K562 (cell line): ENCODE data around the gene PAQR4. TPM values are rescaled to one million over a fixed set of nuclear protein-coding genes. Genes with fewer than 3 reads are reported as not detected.

Experiments used
- ADNP ChIP-seq: fragments of 200-800 bp; sonication (Bioruptor generic); IDR thresholded peaks from 2 replicates; pipeline ENCODE4 v1.6.1; 2016; ENCODE audit warnings: missing genetic modification characterization, missing compliant biosample characterization
- CEBPB ChIP-seq: fragments of 450-650 bp; IDR thresholded peaks from 2 replicates; pipeline ENCODE4 v1.6.1; 2016; ENCODE audit warnings: missing genetic modification characterization, missing compliant biosample characterization
- CHD4 ChIP-seq: fragments of 200-600 bp; sonication (generic); IDR thresholded peaks from 3 replicates; pipeline ENCODE4 v1.6.1; 2012; ENCODE audit warnings: low read depth, mild to moderate bottlenecking, mixed read lengths, low read length, inconsistent platforms; ENCODE audit not compliant: insufficient read depth, insufficient replicate concordance, poor library complexity, severe bottlenecking
- CREM ChIP-seq: IDR thresholded peaks from 2 replicates; pipeline ENCODE4 v1.6.1; 2014; ENCODE audit warnings: antibody characterized with exemption, low read depth
- CTBP1 ChIP-seq: fragments of 450-650 bp; IDR thresholded peaks from 2 replicates; pipeline ENCODE4 v1.6.1; 2016; ENCODE audit warnings: borderline replicate concordance
- FOXA1 ChIP-seq: fragments of 450-650 bp; IDR thresholded peaks from 2 replicates; pipeline ENCODE4 v1.6.1; 2016; ENCODE audit warnings: mild to moderate bottlenecking, borderline replicate concordance
- FOXJ3 ChIP-seq: sonication (generic); formaldehyde crosslinking; IDR thresholded peaks from 2 replicates; pipeline ENCODE4 v1.4.0; 2020; ENCODE audit warnings: mild to moderate bottlenecking, missing genetic modification reagents
- HOXB6 ChIP-seq: fragments of 250-450 bp; sonication (Bioruptor Pico); IDR thresholded peaks from 2 replicates; pipeline ENCODE4 v1.5.1; 2022; ENCODE audit warnings: mild to moderate bottlenecking, borderline replicate concordance
- ILK ChIP-seq: fragments of 450-650 bp; IDR thresholded peaks from 2 replicates; pipeline ENCODE4 v1.6.1; 2016; ENCODE audit warnings: missing genetic modification characterization, low read depth, mild to moderate bottlenecking, missing compliant biosample characterization, moderate library complexity, borderline replicate concordance
- JUNB ChIP-seq: fragments of 450-650 bp; formaldehyde crosslinking; conservative IDR thresholded peaks from 2 replicates; pipeline ENCODE4 v1.4.0; 2020; ENCODE audit warnings: mild to moderate bottlenecking
- KDM1A ChIP-seq, 2 experiments: fragments of 450-650 bp; IDR thresholded peaks; 2 replicates each; pipeline ENCODE4 v1.6.1; 2016; ENCODE audit warnings: mild to moderate bottlenecking in 2 of 2
- KDM2B ChIP-seq: fragments of 250-450 bp; sonication (Bioruptor Pico); IDR thresholded peaks from 2 replicates; pipeline ENCODE4 v1.8.0; 2021; ENCODE audit warnings: mild to moderate bottlenecking, moderate library complexity
- RB1 ChIP-seq: fragments of 450-650 bp; IDR thresholded peaks from 2 replicates; pipeline ENCODE4 v1.6.1; 2017; ENCODE audit warnings: low read depth, mild to moderate bottlenecking
- RHOXF2B ChIP-seq: fragments of 250-450 bp; sonication (Bioruptor Pico); conservative IDR thresholded peaks from 2 replicates; pipeline ENCODE4 v1.5.1; 2021
- SAP30 ChIP-seq: fragments of 200-600 bp; sonication (generic); IDR thresholded peaks from 2 replicates; pipeline ENCODE4 v1.6.1; 2012; ENCODE audit warnings: borderline replicate concordance, low read depth, mild to moderate bottlenecking, moderate library complexity, low read length, control low read depth, inconsistent platforms; ENCODE audit not compliant: insufficient read depth, poor library complexity, severe bottlenecking
- SMAD3 ChIP-seq: fragments of 450-650 bp; formaldehyde crosslinking; conservative IDR thresholded peaks from 2 replicates; pipeline ENCODE4 v1.4.0; 2020; ENCODE audit warnings: mild to moderate bottlenecking
- SMARCA4 ChIP-seq: fragments of 450-650 bp; IDR thresholded peaks from 2 replicates; pipeline ENCODE4 v1.6.1; 2016
- SMARCE1 ChIP-seq: fragments of 450-650 bp; IDR thresholded peaks from 2 replicates; pipeline ENCODE4 v1.7.1; 2016; ENCODE audit warnings: mild to moderate bottlenecking
- SREBF2 ChIP-seq: sonication (generic); formaldehyde crosslinking; IDR thresholded peaks from 2 replicates; pipeline ENCODE4 v1.4.0; 2020; ENCODE audit warnings: mild to moderate bottlenecking, missing genetic modification reagents
- ZNF12 ChIP-seq: sonication (generic); formaldehyde crosslinking; IDR thresholded peaks from 2 replicates; pipeline ENCODE4 v1.4.0; 2020; ENCODE audit warnings: mild to moderate bottlenecking, missing genetic modification reagents
- polyA plus RNA-seq, 8 experiments: library from polyadenylated mRNA; depleted of rRNA in 4 of 8; stranded (reverse) in 5 of 8; unstranded in 3 of 8; fragments of >200 nt; fragmentation: Nextera tagmentation in 2 of 8; fragmentation: Illumina TruSeq in 1 of 8; extraction: Ambion mirVana in 2 of 8; extraction: Trizol in 1 of 8; gene quantifications; 2 replicates each; pipeline versions ENCODE4 v1.2.1 to v1.2.3, GENCODE V29; 2011 to 2014; ENCODE audit warnings: inconsistent platforms in 1 of 8, missing spikeins in 1 of 8
- total RNA-seq, 7 experiments: library from RNA; depleted of rRNA in 6 of 7; stranded (reverse); fragments of >200 nt in 6 of 7; fragmentation: Illumina TruSeq in 2 of 7; extraction: Trizol in 2 of 7; gene quantifications; 2 replicates each; pipeline versions ENCODE4 v1.2.1 to v1.2.3, GENCODE V29; 2011 to 2021; ENCODE audit warnings: low replicate concordance in 1 of 7
- TF ChIP-seq, protein P1 (sequence below): fragments of 450-650 bp; formaldehyde crosslinking; IDR thresholded peaks from 2 replicates; pipeline ENCODE4 v1.4.0; 2022; ENCODE audit warnings: missing genetic modification characterization
- TF ChIP-seq, protein P2 (sequence below): sonication (generic); formaldehyde crosslinking; IDR thresholded peaks from 2 replicates; pipeline ENCODE4 v1.8.0; 2022; ENCODE audit warnings: mild to moderate bottlenecking, missing genetic modification reagents
- TF ChIP-seq, protein P3 (sequence below): fragments of 250-450 bp; sonication (Bioruptor Pico); IDR thresholded peaks from 2 replicates; pipeline ENCODE4 v1.4.0; 2020; ENCODE audit warnings: mild to moderate bottlenecking, moderate library complexity, borderline replicate concordance

The PAQR4 gene
- total and polyA plus RNA-seq, 9 of the 15 experiments (the other 6 are each of a cell fraction or from before 2014, with no cell fraction given), result 0.62 to 40.4 (median 19.5) TPM

DNA sequence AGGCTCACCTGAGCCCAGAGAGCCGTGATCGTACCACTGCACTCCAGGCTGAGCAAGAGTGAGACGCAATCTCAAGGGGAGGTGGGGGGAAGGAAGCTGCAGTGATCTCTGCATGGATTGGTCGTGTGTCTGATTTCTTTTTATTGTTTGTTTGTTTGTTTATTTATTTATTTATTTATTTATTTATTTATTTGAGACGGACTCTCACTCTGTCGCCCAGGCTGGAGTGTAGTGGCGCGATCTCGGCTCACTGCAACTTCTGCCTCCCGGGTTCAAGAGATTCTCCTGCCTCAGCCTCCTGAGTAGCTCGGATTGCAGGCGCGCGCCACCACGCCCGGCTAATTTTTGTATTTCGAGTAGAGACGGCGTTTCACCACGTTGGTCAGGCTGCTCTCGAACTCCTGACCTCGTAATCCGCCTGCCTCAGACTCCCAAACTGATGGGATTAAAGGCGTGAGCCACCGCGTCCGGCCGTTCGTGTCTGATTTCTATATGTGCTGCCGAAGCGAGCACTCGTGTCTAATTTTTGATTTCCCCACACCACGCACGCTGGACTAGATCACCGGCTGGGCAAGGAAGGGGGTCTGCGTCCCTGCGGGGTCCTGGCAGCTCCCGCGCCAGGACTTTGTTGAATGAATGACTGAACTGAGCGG, 50.6 kb downstream of the PAQR4 start (continued):
- no peak for TF ChIP-seq HOXB6 (CRISPR knock-in tag)
- TF ChIP-seq SMARCA4, result 0 out of 2 replicates have a peak, but pooled peaks have one; percentile 20
- no peak for TF ChIP-seq ILK (tag)
- TF ChIP-seq CREM, result no peak
- TF ChIP-seq RHOXF2B (CRISPR knock-in tag), result no peak
- TF ChIP-seq FOXJ3 (CRISPR knock-in tag), result no peak
- TF ChIP-seq, protein P1, sequence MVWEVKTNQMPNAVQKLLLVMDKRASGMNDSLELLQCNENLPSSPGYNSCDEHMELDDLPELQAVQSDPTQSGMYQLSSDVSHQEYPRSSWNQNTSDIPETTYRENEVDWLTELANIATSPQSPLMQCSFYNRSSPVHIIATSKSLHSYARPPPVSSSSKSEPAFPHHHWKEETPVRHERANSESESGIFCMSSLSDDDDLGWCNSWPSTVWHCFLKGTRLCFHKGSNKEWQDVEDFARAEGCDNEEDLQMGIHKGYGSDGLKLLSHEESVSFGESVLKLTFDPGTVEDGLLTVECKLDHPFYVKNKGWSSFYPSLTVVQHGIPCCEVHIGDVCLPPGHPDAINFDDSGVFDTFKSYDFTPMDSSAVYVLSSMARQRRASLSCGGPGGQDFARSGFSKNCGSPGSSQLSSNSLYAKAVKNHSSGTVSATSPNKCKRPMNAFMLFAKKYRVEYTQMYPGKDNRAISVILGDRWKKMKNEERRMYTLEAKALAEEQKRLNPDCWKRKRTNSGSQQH (CRISPR knock-in tag), result peak; percentile 93
- TF ChIP-seq JUNB (CRISPR knock-in tag), result no peak
- TF ChIP-seq SREBF2 (CRISPR knock-in tag), result no peak
- no peak for TF ChIP-seq ZNF12 (CRISPR knock-in tag)
- TF ChIP-seq SMAD3 (CRISPR knock-in tag), result no peak
- TF ChIP-seq ADNP (tag), result no peak
- TF ChIP-seq, protein P2, sequence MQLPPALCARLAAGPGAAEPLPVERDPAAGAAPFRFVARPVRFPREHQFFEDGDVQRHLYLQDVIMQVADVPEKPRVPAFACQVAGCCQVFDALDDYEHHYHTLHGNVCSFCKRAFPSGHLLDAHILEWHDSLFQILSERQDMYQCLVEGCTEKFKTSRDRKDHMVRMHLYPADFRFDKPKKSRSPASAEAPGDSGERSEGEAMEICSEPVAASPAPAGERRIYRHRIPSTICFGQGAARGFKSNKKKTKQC (CRISPR knock-in tag), result no peak
- 0 out of 4 replicates have a peak, but pooled peaks have one; percentile 18 to 21 for TF ChIP-seq KDM1A (IDR thresholded peaks at IDR 0.05)
- no peak for TF ChIP-seq CHD4
- TF ChIP-seq SAP30, result peak; percentile 39
- TF ChIP-seq, protein P3, sequence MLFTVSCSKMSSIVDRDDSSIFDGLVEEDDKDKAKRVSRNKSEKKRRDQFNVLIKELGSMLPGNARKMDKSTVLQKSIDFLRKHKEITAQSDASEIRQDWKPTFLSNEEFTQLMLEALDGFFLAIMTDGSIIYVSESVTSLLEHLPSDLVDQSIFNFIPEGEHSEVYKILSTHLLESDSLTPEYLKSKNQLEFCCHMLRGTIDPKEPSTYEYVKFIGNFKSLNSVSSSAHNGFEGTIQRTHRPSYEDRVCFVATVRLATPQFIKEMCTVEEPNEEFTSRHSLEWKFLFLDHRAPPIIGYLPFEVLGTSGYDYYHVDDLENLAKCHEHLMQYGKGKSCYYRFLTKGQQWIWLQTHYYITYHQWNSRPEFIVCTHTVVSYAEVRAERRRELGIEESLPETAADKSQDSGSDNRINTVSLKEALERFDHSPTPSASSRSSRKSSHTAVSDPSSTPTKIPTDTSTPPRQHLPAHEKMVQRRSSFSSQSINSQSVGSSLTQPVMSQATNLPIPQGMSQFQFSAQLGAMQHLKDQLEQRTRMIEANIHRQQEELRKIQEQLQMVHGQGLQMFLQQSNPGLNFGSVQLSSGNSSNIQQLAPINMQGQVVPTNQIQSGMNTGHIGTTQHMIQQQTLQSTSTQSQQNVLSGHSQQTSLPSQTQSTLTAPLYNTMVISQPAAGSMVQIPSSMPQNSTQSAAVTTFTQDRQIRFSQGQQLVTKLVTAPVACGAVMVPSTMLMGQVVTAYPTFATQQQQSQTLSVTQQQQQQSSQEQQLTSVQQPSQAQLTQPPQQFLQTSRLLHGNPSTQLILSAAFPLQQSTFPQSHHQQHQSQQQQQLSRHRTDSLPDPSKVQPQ (CRISPR knock-in tag), result no peak
- no peak for TF ChIP-seq FOXA1
- 0 out of 2 replicates have a peak, but pooled peaks have one; percentile 32 for TF ChIP-seq SMARCE1
- TF ChIP-seq KDM2B, result 0 out of 2 replicates have a peak, but pooled peaks have one; percentile 12
- TF ChIP-seq CEBPB (tag), result no peak
- no peak; the same call in 1 of the 2 replicates for TF ChIP-seq CTBP1
- TF ChIP-seq RB1, result no peak
